HepG2 (cell line): ENCODE results near the gene ZNF77. TPM values are rescaled to one million over a fixed set of nuclear protein-coding genes. Genes with fewer than 3 reads are reported as not detected.
A peak's percentile ranks its signal among the peaks of the same experiment; 100 is the strongest.

Experiments used
- ATF2 ChIP-seq: sonication (generic); formaldehyde crosslinking; IDR thresholded peaks from 2 replicates; pipeline ENCODE4 v1.4.0; 2020; ENCODE audit warnings: missing genetic modification reagents
- ATF4 ChIP-seq, 2 experiments: fragments of 450-650 bp in 1 of 2; sonication (generic) in 1 of 2; formaldehyde crosslinking; IDR thresholded peaks; 2 replicates each; pipeline versions ENCODE4 v1.5.0 to v1.8.0; 2020 to 2022; ENCODE audit warnings: mild to moderate bottlenecking in 1 of 2, missing genetic modification reagents in 1 of 2
- ATRX ChIP-seq: sonication (generic); formaldehyde crosslinking; IDR thresholded peaks from 2 replicates; pipeline ENCODE4 v1.4.0; 2020; ENCODE audit warnings: missing genetic modification reagents, borderline replicate concordance
- NONO ChIP-seq, 2 experiments: fragments of 450-650 bp in 1 of 2; sonication (generic) in 1 of 2; formaldehyde crosslinking in 1 of 2; IDR thresholded peaks in 1 of 2; conservative IDR thresholded peaks in 1 of 2; 2 replicates each; pipeline versions ENCODE4 v1.6.1 to v1.8.0; 2017 to 2022; ENCODE audit warnings: mild to moderate bottlenecking in 1 of 2, missing genetic modification reagents in 1 of 2, moderate library complexity in 1 of 2
- NR2F6 ChIP-seq, 2 experiments: IDR thresholded peaks; 2 replicates each; pipeline ENCODE4 v1.6.1; 2016; ENCODE audit warnings: antibody characterized with exemption in 1 of 2, mild to moderate bottlenecking in 1 of 2
- RORA ChIP-seq: sonication (generic); formaldehyde crosslinking; IDR thresholded peaks from 2 replicates; pipeline ENCODE4 v1.5.0; 2020; ENCODE audit warnings: mild to moderate bottlenecking, missing genetic modification reagents, moderate library complexity
- SNAI1 ChIP-seq: sonication (generic); formaldehyde crosslinking; IDR thresholded peaks from 2 replicates; pipeline ENCODE4 v1.5.0; 2020; ENCODE audit warnings: mild to moderate bottlenecking, missing genetic modification reagents, borderline replicate concordance
- THAP8 ChIP-seq: sonication (generic); formaldehyde crosslinking; IDR thresholded peaks from 2 replicates; pipeline ENCODE4 v1.5.1; 2020; ENCODE audit warnings: missing genetic modification reagents, mild to moderate bottlenecking, borderline replicate concordance
- ZBTB7A ChIP-seq: sonication (generic); formaldehyde crosslinking; IDR thresholded peaks from 2 replicates; pipeline ENCODE4 v1.8.0; 2022; ENCODE audit warnings: mild to moderate bottlenecking, missing genetic modification reagents
- ZBTB8A ChIP-seq: sonication (generic); formaldehyde crosslinking; IDR thresholded peaks from 2 replicates; pipeline ENCODE4 v1.4.0; 2020; ENCODE audit warnings: mild to moderate bottlenecking, low read depth, missing genetic modification reagents, borderline replicate concordance
- ZFP62 ChIP-seq: sonication (generic); formaldehyde crosslinking; IDR thresholded peaks from 2 replicates; pipeline ENCODE4 v1.4.0; 2020; ENCODE audit warnings: missing genetic modification reagents
- ZKSCAN8 ChIP-seq: IDR thresholded peaks from 2 replicates; pipeline ENCODE4 v1.6.1; 2016; ENCODE audit warnings: borderline replicate concordance, missing genetic modification reagents, missing compliant biosample characterization
- ZNF101 ChIP-seq: sonication (generic); formaldehyde crosslinking; IDR thresholded peaks from 2 replicates; pipeline ENCODE4 v1.4.0; 2020; ENCODE audit warnings: mild to moderate bottlenecking, low read depth, missing genetic modification reagents, borderline replicate concordance
- ZNF251 ChIP-seq: sonication (generic); formaldehyde crosslinking; IDR thresholded peaks from 2 replicates; pipeline ENCODE4 v1.9.0; 2021; ENCODE audit warnings: mild to moderate bottlenecking, missing genetic modification reagents
- ZNF3 ChIP-seq: IDR thresholded peaks from 2 replicates; pipeline ENCODE4 v1.7.0; 2017; ENCODE audit warnings: inconsistent platforms
- ZNF350 ChIP-seq: sonication (generic); formaldehyde crosslinking; IDR thresholded peaks from 2 replicates; pipeline ENCODE4 v1.4.0; 2020; ENCODE audit warnings: mild to moderate bottlenecking, low read depth, missing genetic modification reagents, borderline replicate concordance
- ZNF430 ChIP-seq: sonication (generic); formaldehyde crosslinking; IDR thresholded peaks from 2 replicates; pipeline ENCODE4 v1.9.0; 2021; ENCODE audit warnings: mild to moderate bottlenecking, missing genetic modification reagents
- ZUFSP ChIP-seq: sonication (generic); formaldehyde crosslinking; IDR thresholded peaks from 2 replicates; pipeline ENCODE4 v1.9.0; 2021; ENCODE audit warnings: missing genetic modification reagents, mild to moderate bottlenecking, borderline replicate concordance
- polyA plus RNA-seq, 8 experiments: library from polyadenylated mRNA; depleted of rRNA in 3 of 8; stranded (reverse) in 7 of 8; unstranded in 1 of 8; fragments of >200 nt; fragmentation: Illumina TruSeq in 4 of 8; extraction: Trizol in 4 of 8; gene quantifications; 2 replicates each; pipeline versions ENCODE4 v1.2.1 to v1.2.3, GENCODE V29; 2011 to 2016; ENCODE audit warnings: low read depth in 4 of 8, missing spikeins in 1 of 8, mixed read lengths in 1 of 8; ENCODE audit not compliant: insufficient read depth in 1 of 8
- total RNA-seq, 5 experiments: library from RNA; depleted of rRNA; stranded (reverse); fragments of >200 nt; fragmentation: Illumina TruSeq; extraction: Trizol; gene quantifications; 2 replicates each; pipeline ENCODE4 v1.2.3, GENCODE V29; 2016; ENCODE audit warnings: low read depth in 1 of 5
- TF ChIP-seq, protein P1 (sequence below): sonication (generic); formaldehyde crosslinking; IDR thresholded peaks from 2 replicates; pipeline ENCODE4 v1.8.0; 2022; ENCODE audit warnings: missing genetic modification reagents, mild to moderate bottlenecking, moderate library complexity, borderline replicate concordance

ZNF77 gene
- total and polyA plus RNA-seq, 2 of the 13 experiments (the other 11 are each of a cell fraction or from before 2014, with no cell fraction given): 7.1 to 11.5 TPM

- TF ChIP-seq, protein P1, sequence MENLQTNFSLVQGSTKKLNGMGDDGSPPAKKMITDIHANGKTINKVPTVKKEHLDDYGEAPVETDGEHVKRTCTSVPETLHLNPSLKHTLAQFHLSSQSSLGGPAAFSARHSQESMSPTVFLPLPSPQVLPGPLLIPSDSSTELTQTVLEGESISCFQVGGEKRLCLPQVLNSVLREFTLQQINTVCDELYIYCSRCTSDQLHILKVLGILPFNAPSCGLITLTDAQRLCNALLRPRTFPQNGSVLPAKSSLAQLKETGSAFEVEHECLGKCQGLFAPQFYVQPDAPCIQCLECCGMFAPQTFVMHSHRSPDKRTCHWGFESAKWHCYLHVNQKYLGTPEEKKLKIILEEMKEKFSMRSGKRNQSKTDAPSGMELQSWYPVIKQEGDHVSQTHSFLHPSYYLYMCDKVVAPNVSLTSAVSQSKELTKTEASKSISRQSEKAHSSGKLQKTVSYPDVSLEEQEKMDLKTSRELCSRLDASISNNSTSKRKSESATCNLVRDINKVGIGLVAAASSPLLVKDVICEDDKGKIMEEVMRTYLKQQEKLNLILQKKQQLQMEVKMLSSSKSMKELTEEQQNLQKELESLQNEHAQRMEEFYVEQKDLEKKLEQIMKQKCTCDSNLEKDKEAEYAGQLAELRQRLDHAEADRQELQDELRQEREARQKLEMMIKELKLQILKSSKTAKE: no peak; the same call in 1 of the 2 replicates
- TF ChIP-seq ATF4 (CRISPR knock-in tag; IDR thresholded peaks at IDR 0.05) (peak in 1 of 2 experiments; percentile 34; a peak in 1 of 4 replicates), ATRX (CRISPR knock-in tag) (no peak), ZBTB8A (peak; percentile 84; the same call in 1 of the 2 replicates), ATF2 (CRISPR knock-in tag) (peak; percentile 76; the same call in 1 of the 2 replicates), RORA (CRISPR knock-in tag) (no peak), NR2F6 (IDR thresholded peaks at IDR 0.05) (peak; percentile 30; the same call in 1 of the 2 replicates), NR2F6 (CRISPR knock-in tag; IDR thresholded peaks at IDR 0.05) (peak; percentile 62), ZNF3 (CRISPR knock-in tag) (no peak; the same call in 1 of the 2 replicates), THAP8 (CRISPR knock-in tag) (no peak), ZNF350 (CRISPR knock-in tag) (peak; percentile 77; the same call in 1 of the 2 replicates), NONO (IDR thresholded peaks at IDR 0.05) (no peak), NONO (CRISPR knock-in tag; conservative IDR thresholded peaks at IDR 0.05) (peak; percentile 91), SNAI1 (no peak), ZNF430 (CRISPR knock-in tag) (peak; percentile 63; the same call in 1 of the 2 replicates), ZNF101 (CRISPR knock-in tag) (no peak), ZKSCAN8 (CRISPR knock-in tag) (0 out of 2 replicates have a peak, but pooled peaks have one; percentile 22), ZFP62 (CRISPR knock-in tag) (no peak), ZUFSP (no peak), ZNF251 (CRISPR knock-in tag) (no peak), ZBTB7A (no peak)
Observed at GRCh38 chr19:2944775-2945574, at the start of gene ZNF77 (continued).
